Type B pancreatic cell (in vitro differentiated cells): ENCODE results near the gene CSNK1G2. TPM values are rescaled to one million over a fixed set of nuclear protein-coding genes. Genes with fewer than 3 reads are reported as not detected.

Experiments used
- DNase-seq: peaks from one replicate; pipeline ENCODE4 v3.0.0; 2021; ENCODE audit warnings: mixed read lengths; ENCODE audit not compliant: unreplicated experiment; ENCODE audit errors: extremely low spot score
- H3K27ac Mint-ChIP-seq: 2 replicates; pipeline ENCODE4 v1.8.0; 2021; ENCODE audit warnings: mild to moderate bottlenecking, mixed read lengths
- H3K27me3 Mint-ChIP-seq: 2 replicates; pipeline ENCODE4 v1.8.0; 2021; ENCODE audit warnings: mixed read lengths
- H3K36me3 Mint-ChIP-seq: 2 replicates; pipeline ENCODE4 v1.8.0; 2021; ENCODE audit warnings: mixed read lengths
- H3K4me1 Mint-ChIP-seq: one replicate; pipeline ENCODE4 v1.8.0; 2021; ENCODE audit warnings: mixed read lengths; ENCODE audit not compliant: unreplicated experiment
- H3K4me3 Mint-ChIP-seq: 2 replicates; pipeline ENCODE4 v1.8.0; 2021; ENCODE audit warnings: mild to moderate bottlenecking, mixed read lengths
- H3K9me3 Mint-ChIP-seq: 2 replicates; pipeline ENCODE4 v1.8.0; 2021; ENCODE audit warnings: mixed read lengths
- total RNA-seq: library from RNA; stranded (reverse); gene quantifications from 2 replicates; pipeline ENCODE4 v1.2.1, GENCODE V29; 2021; ENCODE audit warnings: low replicate concordance
- TF ChIP-seq, protein P1 (sequence below): fragments of 200-600 bp; sonication (generic); conservative IDR thresholded peaks from 2 replicates; pipeline ENCODE4 v1.5.0; 2021; ENCODE audit warnings: antibody characterized with exemption, mild to moderate bottlenecking

CSNK1G2 gene
- total RNA-seq, 1 donor from 2014 or later, result 71.6 TPM

DNA sequence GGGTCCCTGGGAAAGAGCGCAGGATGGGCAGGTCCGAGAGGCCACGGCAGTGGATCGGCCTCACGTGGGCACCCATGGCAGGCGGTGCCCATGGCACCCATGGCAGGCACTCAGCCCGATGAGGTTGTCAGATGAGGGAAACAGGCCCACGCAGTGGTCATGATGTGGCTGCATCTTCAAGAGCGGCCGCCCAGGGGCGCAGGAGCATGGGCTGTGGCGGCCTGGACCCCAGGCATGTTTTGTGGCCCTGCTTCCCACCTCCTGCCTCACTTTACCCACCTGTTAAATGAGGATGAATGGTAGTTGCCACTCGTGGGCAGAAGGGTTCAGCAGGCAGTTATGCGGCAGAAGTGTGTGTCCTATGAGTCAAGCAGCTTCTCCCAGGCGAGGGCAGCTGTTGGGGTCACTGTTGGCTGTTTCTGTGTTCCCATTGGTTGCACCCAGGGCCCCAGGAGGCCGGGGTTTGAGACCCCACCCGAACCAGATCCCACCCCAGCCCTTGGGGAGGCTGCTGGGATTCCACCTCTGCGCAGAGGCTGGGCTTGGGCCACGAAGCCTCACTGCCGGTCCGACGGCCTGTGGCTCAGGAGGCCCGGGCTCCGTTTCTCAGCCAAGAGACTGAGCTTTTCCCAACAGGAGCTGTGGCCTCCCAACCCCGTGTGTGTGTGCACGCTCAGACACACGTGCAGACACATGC is 30.0 kb downstream of the CSNK1G2 start:
- Mint-ChIP-seq H3K4me3 (no peak overlapping the region), H3K9me3 (no peaks in the 10 kb centered on the region), H3K4me1 (peaks cover 5% of the 10 kb centered on the region), H3K36me3 (no peaks in the 10 kb centered on the region), H3K27ac (no peak overlapping the region), H3K27me3 (no peaks in the 10 kb centered on the region)
- no peak for DNase-seq
- TF ChIP-seq, protein P1, sequence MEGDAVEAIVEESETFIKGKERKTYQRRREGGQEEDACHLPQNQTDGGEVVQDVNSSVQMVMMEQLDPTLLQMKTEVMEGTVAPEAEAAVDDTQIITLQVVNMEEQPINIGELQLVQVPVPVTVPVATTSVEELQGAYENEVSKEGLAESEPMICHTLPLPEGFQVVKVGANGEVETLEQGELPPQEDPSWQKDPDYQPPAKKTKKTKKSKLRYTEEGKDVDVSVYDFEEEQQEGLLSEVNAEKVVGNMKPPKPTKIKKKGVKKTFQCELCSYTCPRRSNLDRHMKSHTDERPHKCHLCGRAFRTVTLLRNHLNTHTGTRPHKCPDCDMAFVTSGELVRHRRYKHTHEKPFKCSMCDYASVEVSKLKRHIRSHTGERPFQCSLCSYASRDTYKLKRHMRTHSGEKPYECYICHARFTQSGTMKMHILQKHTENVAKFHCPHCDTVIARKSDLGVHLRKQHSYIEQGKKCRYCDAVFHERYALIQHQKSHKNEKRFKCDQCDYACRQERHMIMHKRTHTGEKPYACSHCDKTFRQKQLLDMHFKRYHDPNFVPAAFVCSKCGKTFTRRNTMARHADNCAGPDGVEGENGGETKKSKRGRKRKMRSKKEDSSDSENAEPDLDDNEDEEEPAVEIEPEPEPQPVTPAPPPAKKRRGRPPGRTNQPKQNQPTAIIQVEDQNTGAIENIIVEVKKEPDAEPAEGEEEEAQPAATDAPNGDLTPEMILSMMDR, result no peak

- Mint-ChIP-seq H3K9me3 (no peaks in the 10 kb centered on the region), H3K4me1 (no peaks in the 10 kb centered on the region), H3K27me3 (no peaks in the 10 kb centered on the region), H3K36me3 (no peaks in the 10 kb centered on the region), H3K27ac (no peak overlapping the region), H3K4me3 (no peak overlapping the region)
- no peak for DNase-seq
- TF ChIP-seq, protein P1, result no peak
Measured at GRCh38 chr19:1974381-1975161, 33.6 kb downstream of the CSNK1G2 start.

- no peak overlapping the region for H3K4me3 Mint-ChIP-seq
- H3K27me3 Mint-ChIP-seq, result no peaks in the 10 kb centered on the region
- no peak for DNase-seq
- H3K36me3 Mint-ChIP-seq, result no peaks in the 10 kb centered on the region
- TF ChIP-seq, protein P1, result no peak
- no peaks in the 10 kb centered on the region for H3K4me1 Mint-ChIP-seq
- no peaks in the 10 kb centered on the region for H3K9me3 Mint-ChIP-seq
- no peak overlapping the region for H3K27ac Mint-ChIP-seq
Measured at GRCh38 chr19:1975162-1975480, 34.1 kb downstream of the CSNK1G2 start.

DNA sequence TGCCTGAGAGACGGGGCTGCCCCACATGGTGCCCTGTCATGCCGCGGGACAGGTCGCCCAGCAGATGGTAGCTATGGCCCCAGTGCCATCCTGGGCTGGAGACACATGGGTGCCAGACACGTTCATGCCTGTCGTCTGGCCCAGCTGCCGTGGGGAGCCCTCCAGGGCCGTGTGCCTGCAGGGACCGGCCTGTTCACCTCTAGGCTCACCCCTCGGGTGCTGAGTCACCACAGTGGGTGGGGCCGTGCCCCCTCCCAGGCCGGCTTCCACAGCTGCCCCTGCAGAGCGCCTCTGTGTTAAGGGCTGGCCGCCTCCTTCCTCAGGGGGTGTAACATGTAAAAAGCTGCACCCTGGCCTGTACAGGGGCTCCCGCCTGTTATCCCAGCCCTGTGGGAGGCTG is 36.1 kb downstream of the CSNK1G2 start:
- TF ChIP-seq, protein P1, result no peak
- H3K27me3 Mint-ChIP-seq, result no peaks in the 10 kb centered on the region
- H3K9me3 Mint-ChIP-seq, result no peaks in the 10 kb centered on the region
- no peak overlapping the region for H3K27ac Mint-ChIP-seq
- DNase-seq, result no peak
- no peaks in the 10 kb centered on the region for H3K4me1 Mint-ChIP-seq
- peaks cover 8% of the 10 kb centered on the region for H3K36me3 Mint-ChIP-seq
- no peak overlapping the region for H3K4me3 Mint-ChIP-seq

GRCh38 chr19:1978346-1978894 is 37.4 kb downstream of the CSNK1G2 start:
- no peak for DNase-seq
- no peaks in the 10 kb centered on the region for H3K4me1 Mint-ChIP-seq
- H3K36me3 Mint-ChIP-seq, result peaks cover 10% of the 10 kb centered on the region
- H3K27me3 Mint-ChIP-seq, result no peaks in the 10 kb centered on the region
- no peaks in the 10 kb centered on the region for H3K9me3 Mint-ChIP-seq
- H3K27ac Mint-ChIP-seq, result no peak overlapping the region
- H3K4me3 Mint-ChIP-seq, result no peak overlapping the region
- TF ChIP-seq, protein P1, result no peak
